Ishikawa (cell line): Measurements from ENCODE around the gene OR2T5.
"Not testable (repeated sequence)": the region's sequence is repeated elsewhere in the genome, so short reads cannot be mapped to it uniquely, and the experiment has no call there.

Experiments
- CEBPB ChIP-seq: IDR thresholded peaks from 2 replicates; pipeline ENCODE4 v1.6.1; 2012
- CREB1 ChIP-seq: IDR thresholded peaks from 2 replicates; pipeline ENCODE4 v1.6.1; 2012; ENCODE audit warnings: low read depth
- EGR1 ChIP-seq: IDR thresholded peaks from 2 replicates; pipeline ENCODE4 v1.6.1; 2012
- EP300 ChIP-seq: IDR thresholded peaks from 2 replicates; pipeline ENCODE4 v1.6.1; 2012; ENCODE audit warnings: borderline replicate concordance
- FOXM1 ChIP-seq: IDR thresholded peaks from 2 replicates; pipeline ENCODE4 v1.6.1; 2012; ENCODE audit warnings: low read depth, borderline replicate concordance
- MAX ChIP-seq: IDR thresholded peaks from 2 replicates; pipeline ENCODE4 v1.6.1; 2012
- NFIC ChIP-seq: IDR thresholded peaks from 2 replicates; pipeline ENCODE4 v1.6.1; 2012
- RAD21 ChIP-seq: IDR thresholded peaks from 2 replicates; pipeline ENCODE4 v1.6.1; 2012; ENCODE audit warnings: low read depth
- REST ChIP-seq: IDR thresholded peaks from 2 replicates; pipeline ENCODE4 v1.6.1; 2012; ENCODE audit warnings: low read depth, mild to moderate bottlenecking
- TAF1 ChIP-seq: IDR thresholded peaks from 2 replicates; pipeline ENCODE4 v1.6.1; 2012; ENCODE audit warnings: low read depth, mild to moderate bottlenecking
- TCF12 ChIP-seq: IDR thresholded peaks from 2 replicates; pipeline ENCODE4 v1.6.1; 2012; ENCODE audit warnings: low read depth
- TEAD4 ChIP-seq: IDR thresholded peaks from 2 replicates; pipeline ENCODE4 v1.6.1; 2012
- USF1 ChIP-seq: IDR thresholded peaks from 2 replicates; pipeline ENCODE4 v1.6.1; 2012
- YY1 ChIP-seq: IDR thresholded peaks from 2 replicates; pipeline ENCODE4 v1.6.1; 2012; ENCODE audit warnings: low read depth
- ZBTB7A ChIP-seq: IDR thresholded peaks from 2 replicates; pipeline ENCODE4 v1.6.1; 2012; ENCODE audit warnings: low read depth

The OR2T5 gene

GRCh38 chr1:248488289-248488688 lies at the start of gene OR2T5:
TSS of gene OR2T5 (plus strand) at chr1:248488589. CDS start at chr1:248488589, 0 bp downstream.
- not testable (repeated sequence) for TF ChIP-seq NFIC, TAF1, EGR1

- not testable (repeated sequence) for TF ChIP-seq EP300, RAD21, FOXM1
Observed at GRCh38 chr1:248445399-248445798, 43.0 kb upstream of the OR2T5 start, which contains the start of gene OR2T2. TSS of gene OR2T2 (plus strand) at chr1:248445637. CDS start at chr1:248452798, 7,161 bp downstream.

GRCh38 chr1:248471154-248471553 lies 17.2 kb upstream of the OR2T5 start:
- no peak for TF ChIP-seq USF1
- TF ChIP-seq TCF12, result no peak
- no peak for TF ChIP-seq RAD21
- TF ChIP-seq CEBPB, result no peak
- TF ChIP-seq EGR1, result no peak
- TF ChIP-seq REST, result no peak
- TF ChIP-seq FOXM1, result no peak
- no peak for TF ChIP-seq MAX
- TF ChIP-seq ZBTB7A, result no peak
- TF ChIP-seq TAF1, result no peak
- TF ChIP-seq NFIC, result no peak

- not testable (repeated sequence) for TF ChIP-seq YY1, MAX, NFIC
Observed at GRCh38 chr1:248473051-248473450, 15.3 kb upstream of the OR2T5 start, which contains the start of gene OR2T3. TSS of gene OR2T3 (plus strand) at chr1:248473351. CDS start at chr1:248473351, 0 bp downstream.

- not testable (repeated sequence) for TF ChIP-seq MAX, YY1, NFIC
Observed at GRCh38 chr1:248507773-248508172, 19.4 kb downstream of the OR2T5 start, which contains the start of gene OR2G6. TSS of gene OR2G6 (plus strand) at chr1:248508073. CDS start at chr1:248521647, 13,574 bp downstream.

- no peak for TF ChIP-seq ZBTB7A
- TF ChIP-seq TAF1, result no peak
- no peak for TF ChIP-seq CREB1
- no peak for TF ChIP-seq TCF12
- TF ChIP-seq CEBPB, result no peak
- TF ChIP-seq TEAD4, result no peak
- TF ChIP-seq EP300, result no peak
- no peak for TF ChIP-seq EGR1
- no peak for TF ChIP-seq RAD21
- TF ChIP-seq REST, result no peak
- TF ChIP-seq NFIC, result no peak
- TF ChIP-seq YY1, result no peak
- TF ChIP-seq USF1, result no peak
- TF ChIP-seq MAX, result no peak
Observed at GRCh38 chr1:248521856-248522255, 33.5 kb downstream of the OR2T5 start.
